ENCODE measurements around the gene MB.
"Not testable (repeated sequence)": the region's sequence is repeated elsewhere in the genome, so short reads cannot be mapped to it uniquely, and the experiment has no call there.

The MB gene

GRCh38 chr22:35638001-35638400 is 20.9 kb upstream of the MB start:
- DNase-seq (ENCODE audit: low read depth, low spot score), result no peak

- no peak for DNase-seq (ENCODE audit: low read depth, low spot score)
These were observed 20.1 kb upstream of the MB start for GRCh38 chr22:35637254-35637653.

GRCh38 chr22:35634943-35635540 is 17.9 kb upstream of the MB start:
- DNase-seq (ENCODE audit: low read depth, low spot score), result no peak

- DNase-seq (ENCODE audit: low read depth, low spot score), result no peak
These were observed 16.9 kb upstream of the MB start for GRCh38 chr22:35634015-35634414.

- DNase-seq (ENCODE audit: low read depth, low spot score), result no peak
These were observed 16.4 kb upstream of the MB start for GRCh38 chr22:35633520-35633919.

- no peak for DNase-seq (ENCODE audit: low read depth, low spot score)
These were observed 15.8 kb upstream of the MB start for GRCh38 chr22:35632935-35633334.

GRCh38 chr22:35631597-35631996 is 14.5 kb upstream of the MB start:
- DNase-seq (ENCODE audit: low read depth, low spot score), result no peak

GRCh38 chr22:35630891-35631290 is 13.8 kb upstream of the MB start:
- no peak for DNase-seq (ENCODE audit: low read depth, low spot score)

- DNase-seq (ENCODE audit: low read depth, low spot score), result no peak
These were observed 13.3 kb upstream of the MB start for GRCh38 chr22:35630387-35630793.

GRCh38 chr22:35629406-35630216 is 12.5 kb upstream of the MB start:
- peak; percentile 92 for DNase-seq (ENCODE audit: low read depth, low spot score)

- DNase-seq (ENCODE audit: low read depth, low spot score), result no peak
These were observed 11.6 kb upstream of the MB start for GRCh38 chr22:35628732-35629131.

- DNase-seq (ENCODE audit: low read depth, low spot score), result peak; percentile 86
These were observed 10.3 kb upstream of the MB start for GRCh38 chr22:35627267-35628041.

GRCh38 chr22:35625763-35626432 is 8.8 kb upstream of the MB start:
- DNase-seq (ENCODE audit: low read depth, low spot score), result no peak

GRCh38 chr22:35624547-35624946 is 7.4 kb upstream of the MB start:
- no peak for DNase-seq (ENCODE audit: low read depth, low spot score)

- not testable (repeated sequence) for DNase-seq (ENCODE audit: low read depth, low spot score)
These were observed 6.8 kb upstream of the MB start for GRCh38 chr22:35623885-35624284.

GRCh38 chr22:35622191-35622913 is 5.2 kb upstream of the MB start:
- DNase-seq (ENCODE audit: low read depth, low spot score), result no peak

GRCh38 chr22:35621451-35621850 is 4.3 kb upstream of the MB start:
- DNase-seq (ENCODE audit: low read depth, low spot score), result no peak

GRCh38 chr22:35620624-35621251 is 3.6 kb upstream of the MB start:
- DNase-seq (ENCODE audit: low read depth, low spot score), result no peak

GRCh38 chr22:35619336-35620094 is 2.4 kb upstream of the MB start:
- DNase-seq (ENCODE audit: low read depth, low spot score), result no peak
